Erythroblast (primary cell): ENCODE results near the gene NCR2.

Experiments
- GATA1 ChIP-seq: IDR thresholded peaks from 2 replicates; pipeline ENCODE4 v1.6.1; 2011; ENCODE audit warnings: low read depth, mild to moderate bottlenecking, control low read depth, low read length, moderate library complexity
- POLR2A ChIP-seq: IDR thresholded peaks from 2 replicates; pipeline ENCODE4 v1.6.1; 2011; ENCODE audit warnings: mild to moderate bottlenecking, low read length

- no peak for TF ChIP-seq POLR2A
- no peak for TF ChIP-seq GATA1
Observed at GRCh38 chr6:41335943-41336342, 535 bp downstream of the NCR2 start.
